Mesendoderm (in vitro differentiated cells): Measurements from ENCODE around the gene FARP2.

ENCODE experiments used
- DNase-seq: peaks from one replicate; pipeline ENCODE4 v3.0.0; 2013
- H2AK5ac ChIP-seq: 2 replicates; pipeline ENCODE4 v1.6.1; 2013; ENCODE audit warnings: low read length, inconsistent platforms
- H2BK120ac ChIP-seq: 2 replicates; pipeline ENCODE4 v1.6.1; 2013; ENCODE audit warnings: low read depth, mild to moderate bottlenecking, low read length, moderate library complexity, mixed read lengths
- H2BK15ac ChIP-seq: replicated peaks from 2 replicates; pipeline ENCODE4 v1.6.1; 2013; ENCODE audit warnings: low read depth, mild to moderate bottlenecking, moderate library complexity
- H2BK5ac ChIP-seq: 2 replicates; pipeline ENCODE4 v1.6.1; 2013; ENCODE audit warnings: low read length, inconsistent platforms
- H3K18ac ChIP-seq: 2 replicates; pipeline ENCODE4 v1.6.1; 2013; ENCODE audit warnings: mild to moderate bottlenecking, low read length, mixed read lengths
- H3K23ac ChIP-seq: one replicate; pipeline ENCODE4 v1.6.1; 2013; ENCODE audit warnings: low read length
- H3K27ac ChIP-seq: 2 replicates; pipeline ENCODE4 v1.5.1; 2013; ENCODE audit warnings: low read depth, mild to moderate bottlenecking, inconsistent platforms, low read length, moderate library complexity
- H3K27me3 ChIP-seq: 2 replicates; pipeline ENCODE4 v1.6.1; 2013; ENCODE audit warnings: low read length, control low read depth, mild to moderate bottlenecking, inconsistent platforms; ENCODE audit not compliant: insufficient read depth, poor library complexity
- H3K36me3 ChIP-seq: 2 replicates; pipeline ENCODE4 v1.6.1; 2013; ENCODE audit warnings: low read length, inconsistent platforms; ENCODE audit not compliant: control insufficient read depth, insufficient read depth
- H3K4ac ChIP-seq: one replicate; pipeline ENCODE4 v1.6.1; 2013; ENCODE audit warnings: low read depth, mild to moderate bottlenecking, low read length, moderate library complexity
- H3K4me1 ChIP-seq: 2 replicates; pipeline ENCODE4 v1.6.1; 2013; ENCODE audit warnings: low read depth, low read length, inconsistent platforms; ENCODE audit not compliant: control insufficient read depth
- H3K4me2 ChIP-seq: 2 replicates; pipeline ENCODE4 v1.6.1; 2013; ENCODE audit warnings: low read length
- H3K4me3 ChIP-seq: 2 replicates; pipeline ENCODE4 v1.5.1; 2013; ENCODE audit warnings: mild to moderate bottlenecking, low read length
- H3K56ac ChIP-seq: one replicate; pipeline ENCODE4 v1.6.1; 2013; ENCODE audit warnings: low read length
- H3K79me1 ChIP-seq: 2 replicates; pipeline ENCODE4 v1.6.1; 2013; ENCODE audit warnings: low read length, inconsistent platforms
- H3K79me2 ChIP-seq: 2 replicates; pipeline ENCODE4 v1.6.1; 2013; ENCODE audit warnings: mild to moderate bottlenecking, low read length; ENCODE audit not compliant: control insufficient read depth, insufficient read depth
- H3K9ac ChIP-seq: 2 replicates; pipeline ENCODE4 v1.6.1; 2013; ENCODE audit warnings: low read length, inconsistent platforms
- H4K5ac ChIP-seq: one replicate; pipeline ENCODE4 v1.6.1; 2013; ENCODE audit warnings: low read length
- H4K8ac ChIP-seq: one replicate; pipeline ENCODE4 v1.6.1; 2013; ENCODE audit warnings: low read depth, mild to moderate bottlenecking, control low read depth, low read length, moderate library complexity
- WGBS: extraction: QIAGEN DNeasy Blood & Tissue Kit; methylation state at CpG from one replicate; pipeline ENCODE4 v1.1.7; 2013; ENCODE audit warnings: low lambda C conversion rate, missing lambda C conversion rate; ENCODE audit not compliant: insufficient coverage; ENCODE audit errors: extremely low coverage; 5-methylcytosine and 5-hydroxymethylcytosine counted together

FARP2 gene

DNA sequence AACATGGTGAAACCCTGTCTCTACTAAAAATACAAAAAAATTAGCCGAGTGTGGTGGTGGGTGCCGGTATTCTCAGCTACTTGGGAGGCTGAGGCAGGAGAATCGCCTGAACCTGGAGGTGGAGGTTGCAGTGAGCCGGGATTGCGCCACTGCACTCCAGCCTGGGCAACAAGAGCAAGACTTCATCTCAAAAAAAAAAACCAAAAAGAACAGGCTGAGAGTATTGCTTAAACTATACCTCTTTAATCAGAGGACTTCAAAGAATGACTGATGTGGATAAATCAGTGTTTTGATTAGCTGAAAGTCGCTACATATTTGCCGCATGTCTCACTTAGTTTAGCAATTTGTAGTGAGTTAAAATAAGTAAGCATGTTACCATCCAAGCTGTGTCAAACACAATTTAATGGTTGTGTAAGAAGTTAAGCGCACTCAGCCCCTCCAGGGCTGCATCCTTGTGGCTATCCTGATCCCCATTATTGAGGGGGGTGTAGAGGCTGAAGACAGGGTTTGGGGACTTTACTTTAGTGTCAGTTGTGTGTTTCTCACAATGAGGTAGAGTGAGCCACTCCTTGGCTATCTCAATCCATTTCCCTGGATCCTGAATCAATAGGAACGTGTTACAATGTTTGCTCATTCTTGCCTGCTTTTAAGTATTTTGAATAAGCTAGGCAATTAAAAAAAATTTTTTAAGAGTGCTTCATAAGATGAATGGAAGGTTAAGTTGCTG is 11.0 kb upstream of the FARP2 start:
- Histone ChIP-seq H4K8ac (no peak overlapping the region), H3K27ac (no peak overlapping the region), H4K5ac (no peak overlapping the region), H3K56ac (no peak overlapping the region), H2BK120ac (no peak overlapping the region), H2AK5ac (no peak overlapping the region), H3K79me1 (peaks cover 2% of the 10 kb centered on the region), H3K9ac (no peak overlapping the region), H3K4ac (no peak overlapping the region), H3K4me3 (no peak overlapping the region), H3K18ac (no peak overlapping the region), H3K27me3 (no peaks in the 10 kb centered on the region), H2BK5ac (no peak overlapping the region), H3K79me2 (no peaks in the 10 kb centered on the region), H3K36me3 (peaks cover 17% of the 10 kb centered on the region), H2BK15ac (no peak overlapping the region), H3K4me1 (no peaks in the 10 kb centered on the region), H3K4me2 (no peak overlapping the region), H3K23ac (no peak overlapping the region)
- DNase-seq, result no peak
- WGBS, result no CpG with 5 or more reads among the region's 9 CpGs

- Histone ChIP-seq H2BK5ac (no peak overlapping the region), H3K27me3 (no peaks in the 10 kb centered on the region), H3K18ac (no peak overlapping the region), H4K8ac (no peak overlapping the region), H3K23ac (no peak overlapping the region), H3K36me3 (peaks cover 19% of the 10 kb centered on the region), H3K4me3 (no peak overlapping the region), H3K4ac (no peak overlapping the region), H3K9ac (no peak overlapping the region), H2AK5ac (no peak overlapping the region), H3K79me1 (peaks cover 2% of the 10 kb centered on the region), H4K5ac (no peak overlapping the region), H3K27ac (no peak overlapping the region), H3K4me2 (no peak overlapping the region), H3K79me2 (no peaks in the 10 kb centered on the region), H2BK15ac (no peak overlapping the region), H3K56ac (no peak overlapping the region), H3K4me1 (peaks cover 5% of the 10 kb centered on the region), H2BK120ac (no peak overlapping the region)
- no peak for DNase-seq
- WGBS, result no CpG with 5 or more reads among the region's 8 CpGs
These were observed 6.1 kb upstream of the FARP2 start for GRCh38 chr2:241349941-241350340.

- Histone ChIP-seq H3K4me3 (no peak overlapping the region), H3K4me2 (no peak overlapping the region), H3K4me1 (peaks cover 7% of the 10 kb centered on the region), H3K9ac (no peak overlapping the region), H2BK15ac (no peak overlapping the region), H3K79me1 (peaks cover 2% of the 10 kb centered on the region), H2BK120ac (no peak overlapping the region), H3K4ac (no peak overlapping the region), H3K56ac (no peak overlapping the region), H3K36me3 (peaks cover 16% of the 10 kb centered on the region), H3K27me3 (no peaks in the 10 kb centered on the region), H3K23ac (no peak overlapping the region), H2AK5ac (no peak overlapping the region), H3K79me2 (no peaks in the 10 kb centered on the region), H2BK5ac (no peak overlapping the region), H4K5ac (no peak overlapping the region), H3K27ac (no peak overlapping the region), H4K8ac (no peak overlapping the region), H3K18ac (no peak overlapping the region)
- WGBS, result 100% methylated on average over 1 of the region's 2 CpGs
- DNase-seq, result no peak
These were observed 5.6 kb upstream of the FARP2 start for GRCh38 chr2:241350530-241350877.

- H2BK15ac ChIP-seq, result no peak overlapping the region
- no peak overlapping the region for H4K5ac ChIP-seq
- H2AK5ac ChIP-seq, result no peak overlapping the region
- H3K27me3 ChIP-seq, result no peaks in the 10 kb centered on the region
- no peaks in the 10 kb centered on the region for H3K79me2 ChIP-seq
- H3K4me2 ChIP-seq, result no peak overlapping the region
- DNase-seq, result no peak
- no peak overlapping the region for H3K18ac ChIP-seq
- H3K4ac ChIP-seq, result no peak overlapping the region
- H3K4me3 ChIP-seq, result no peak overlapping the region
- no peak overlapping the region for H2BK120ac ChIP-seq
- peaks cover 14% of the 10 kb centered on the region for H3K36me3 ChIP-seq
- H3K27ac ChIP-seq, result no peak overlapping the region
- peaks cover 7% of the 10 kb centered on the region for H3K4me1 ChIP-seq
- H3K56ac ChIP-seq, result no peak overlapping the region
- H2BK5ac ChIP-seq, result no peak overlapping the region
- no peak overlapping the region for H3K23ac ChIP-seq
- WGBS, result no CpG with 5 or more reads among the region's 9 CpGs
- H4K8ac ChIP-seq, result no peak overlapping the region
- peaks cover 2% of the 10 kb centered on the region for H3K79me1 ChIP-seq
- H3K9ac ChIP-seq, result no peak overlapping the region
These were observed 5.0 kb upstream of the FARP2 start for GRCh38 chr2:241350878-241351639.

GRCh38 chr2:241351640-241352031 is 4.4 kb upstream of the FARP2 start:
- Histone ChIP-seq H3K4me1 (peaks cover 7% of the 10 kb centered on the region), H3K4ac (no peak overlapping the region), H2BK120ac (no peak overlapping the region), H3K9ac (no peak overlapping the region), H3K36me3 (peaks cover 13% of the 10 kb centered on the region), H3K27ac (no peak overlapping the region), H3K23ac (no peak overlapping the region), H3K4me2 (no peak overlapping the region), H4K8ac (no peak overlapping the region), H2BK5ac (no peak overlapping the region), H3K27me3 (no peaks in the 10 kb centered on the region), H2BK15ac (no peak overlapping the region), H3K56ac (no peak overlapping the region), H3K4me3 (no peak overlapping the region), H3K79me1 (peaks cover 2% of the 10 kb centered on the region), H4K5ac (no peak overlapping the region), H3K18ac (no peak overlapping the region), H3K79me2 (peaks cover 3% of the 10 kb centered on the region), H2AK5ac (no peak overlapping the region)
- DNase-seq, result no peak
- WGBS, result no CpG with 5 or more reads among the region's 3 CpGs
